T-helper 2 cell (primary cell): Measurements from ENCODE around the gene KIF6.

Source experiments
- DNase-seq, 5 experiments: peaks; one replicate each; pipeline versions ENCODE4 v3.0.0 to v3.0.0-alpha.2; 2012 to 2022

KIF6 gene

GRCh38 chr6:39441986-39442385 is 283.2 kb downstream of the KIF6 start:
- DNase-seq, result no peak

- DNase-seq, result no peak
Observed at GRCh38 chr6:39441301-39441700, 283.9 kb downstream of the KIF6 start.

- no peak for DNase-seq
Observed at GRCh38 chr6:39440039-39440426, 285.2 kb downstream of the KIF6 start.

GRCh38 chr6:39439342-39440038 is 285.7 kb downstream of the KIF6 start:
- no peak for DNase-seq

GRCh38 chr6:39433630-39434029 is 291.6 kb downstream of the KIF6 start:
- no peak for DNase-seq

GRCh38 chr6:39432330-39433025 is 292.7 kb downstream of the KIF6 start:
- DNase-seq, result no peak

- DNase-seq, result no peak
Observed at GRCh38 chr6:39430871-39431523, 294.2 kb downstream of the KIF6 start.

- no peak for DNase-seq
Observed at GRCh38 chr6:39430446-39430845, 294.8 kb downstream of the KIF6 start.

- no peak for DNase-seq
Observed at GRCh38 chr6:39428816-39429215, 296.4 kb downstream of the KIF6 start.

- no peak for DNase-seq
Observed at GRCh38 chr6:39428152-39428551, 297.1 kb downstream of the KIF6 start.

- DNase-seq, result no peak
Observed at GRCh38 chr6:39426073-39426456, 299.1 kb downstream of the KIF6 start.

GRCh38 chr6:39425346-39426072 is 299.7 kb downstream of the KIF6 start:
- DNase-seq, result no peak

GRCh38 chr6:39424831-39425230 is 300.4 kb downstream of the KIF6 start:
- DNase-seq, result no peak

- DNase-seq, result no peak
Observed at GRCh38 chr6:39422238-39422637, 303.0 kb downstream of the KIF6 start.

- no peak for DNase-seq
Observed at GRCh38 chr6:39421383-39422225, 303.6 kb downstream of the KIF6 start.

- DNase-seq, result no peak
Observed at GRCh38 chr6:39420300-39421265, 304.6 kb downstream of the KIF6 start.

GRCh38 chr6:39419607-39420006 is 305.6 kb downstream of the KIF6 start:
- DNase-seq, result no peak

- no peak for DNase-seq
Observed at GRCh38 chr6:39417440-39417839, 307.8 kb downstream of the KIF6 start.

GRCh38 chr6:39416728-39417127 is 308.5 kb downstream of the KIF6 start:
- DNase-seq, result no peak

- no peak for DNase-seq
Observed at GRCh38 chr6:39416026-39416425, 309.2 kb downstream of the KIF6 start.

GRCh38 chr6:39415482-39415881 is 309.7 kb downstream of the KIF6 start:
- no peak for DNase-seq
